Measurements from ENCODE around the gene RHBDL2. TPM values are rescaled to one million over a fixed set of nuclear protein-coding genes. Genes with fewer than 3 reads are reported as not detected.
A peak's percentile ranks its signal among the peaks of the same experiment; 100 is the strongest.
"Not testable (repeated sequence)": the region's sequence is repeated elsewhere in the genome, so short reads cannot be mapped to it uniquely, and the experiment has no call there.

The RHBDL2 gene
- total and polyA plus RNA-seq, 2 of the 13 experiments (the other 11 are each of a cell fraction or from before 2014, with no cell fraction given) = 3.3 to 5.4 TPM

- H3K4me1 ChIP-seq (ENCODE audit: insufficient read depth, low read length) = peaks cover 18% of the 10 kb centered on the region
- in situ Hi-C loops (cut with HindIII; ENCODE audit: extremely low pct_ligation_motif_present, low pct_unique_long_range_greater_than_20kb) (no loop called here), intact Hi-C loops (cut with micrococcal nuclease; ENCODE audit: unreplicated experiment) (no loop called here)
- TF ChIP-seq ZNF205 (CRISPR knock-in tag; IDR thresholded peaks at IDR 0.05) = no peak
- no peak for TF ChIP-seq HOXA5 (CRISPR knock-in tag; IDR thresholded peaks at IDR 0.05)
- no peak for TF ChIP-seq SP1 (IDR thresholded peaks at IDR 0.05)
- no peak for TF ChIP-seq SP1 (CRISPR knock-in tag; IDR thresholded peaks at IDR 0.05)
- no peak for TF ChIP-seq GRHL1 (CRISPR knock-in tag; conservative IDR thresholded peaks at IDR 0.05)
- TF ChIP-seq ZKSCAN8 (CRISPR knock-in tag; IDR thresholded peaks at IDR 0.05; ENCODE audit: borderline replicate concordance) = no peak
- H3K27me3 ChIP-seq (ENCODE audit: control insufficient read depth in 1 of 2, insufficient read depth in 2 of 2, low read length in 2 of 2) = no peaks in the 10 kb centered on the region
- CTCF ChIA-PET (ENCODE audit: low intra/inter-chr PET ratio, low total read pairs) = no interaction called here
- no TSS peak for BruUV-seq (replicated peaks)
- ATAC-seq (no peak), DNase-seq (ENCODE audit: low spot score) (no peak), FAIRE-seq (no peak)
- no peak overlapping the region for H3K9ac ChIP-seq (ENCODE audit: insufficient read depth, low read depth, low read length)
- no peaks in the 10 kb centered on the region for H3K36me3 ChIP-seq (replicated peaks in 1 of 2; ENCODE audit: control insufficient read depth in 1 of 2, insufficient read depth in 2 of 2, low read length in 2 of 2)
- H3K79me2 ChIP-seq (ENCODE audit: insufficient read depth, low read length) = no peaks in the 10 kb centered on the region
- no peak overlapping the region for H3K4me2 ChIP-seq (ENCODE audit: low read depth, low read length)
- H3K9me3 ChIP-seq (ENCODE audit: low read length) = peaks cover 12% of the 10 kb centered on the region
- no peak overlapping the region for H2AFZ ChIP-seq (ENCODE audit: low read length)
- no peak overlapping the region for H3K4me3 ChIP-seq (replicated peaks in 1 of 3; ENCODE audit: insufficient read depth in 1 of 3, low read depth in 2 of 3, low read length in 3 of 3)
- no peak overlapping the region for H3K27ac ChIP-seq (ENCODE audit: extremely low read length, insufficient read depth, low read length)
- 93% methylated on average over 8 of the region's 13 CpGs for WGBS (ENCODE audit: low lambda C conversion rate)
- H4K20me1 ChIP-seq (ENCODE audit: insufficient read depth, low read length) = no peaks in the 10 kb centered on the region
- POLR2A ChIA-PET = no interaction called here
Measured at GRCh38 chr1:38973659-38974437, 32.2 kb upstream of the RHBDL2 start.

GRCh38 chr1:38973145-38973544, 31.5 kb upstream of the RHBDL2 start:
- FAIRE-seq; CTCF ChIA-PET (ENCODE audit: low intra/inter-chr PET ratio, low total read pairs); in situ Hi-C loops (cut with HindIII; ENCODE audit: extremely low pct_ligation_motif_present, low pct_unique_long_range_greater_than_20kb); H3K4me3 ChIP-seq (replicated peaks in 1 of 3; ENCODE audit: insufficient read depth in 1 of 3, low read depth in 2 of 3, low read length in 3 of 3); intact Hi-C loops (cut with micrococcal nuclease; ENCODE audit: unreplicated experiment); H3K9ac ChIP-seq (ENCODE audit: insufficient read depth, low read depth, low read length); ATAC-seq; H2AFZ ChIP-seq (ENCODE audit: low read length); H3K9me3 ChIP-seq (ENCODE audit: low read length); DNase-seq (ENCODE audit: low spot score); H3K27ac ChIP-seq (ENCODE audit: extremely low read length, insufficient read depth, low read length); H3K27me3 ChIP-seq (ENCODE audit: control insufficient read depth in 1 of 2, insufficient read depth in 2 of 2, low read length in 2 of 2); H3K79me2 ChIP-seq (ENCODE audit: insufficient read depth, low read length); H3K4me2 ChIP-seq (ENCODE audit: low read depth, low read length); POLR2A ChIA-PET; H4K20me1 ChIP-seq (ENCODE audit: insufficient read depth, low read length); BruUV-seq (replicated peaks); H3K36me3 ChIP-seq (replicated peaks in 1 of 2; ENCODE audit: control insufficient read depth in 1 of 2, insufficient read depth in 2 of 2, low read length in 2 of 2): not testable (repeated sequence)
- peak; percentile 74 for TF ChIP-seq ZFP91 (CRISPR knock-in tag; IDR thresholded peaks at IDR 0.05; ENCODE audit: borderline replicate concordance)
- peaks cover 25% of the 10 kb centered on the region for H3K4me1 ChIP-seq (ENCODE audit: insufficient read depth, low read length)
- WGBS (ENCODE audit: low lambda C conversion rate) = 78% methylated on average over 4 of the region's 6 CpGs
